IPS-18a (cell line): ENCODE measurements around the gene USP46.

Source experiments
- H3K27ac ChIP-seq: one replicate; pipeline ENCODE4 v1.5.1; 2013; ENCODE audit warnings: low read length
- H3K27me3 ChIP-seq: one replicate; pipeline ENCODE4 v1.6.1; 2013; ENCODE audit warnings: mild to moderate bottlenecking, low read length; ENCODE audit not compliant: control insufficient read depth, insufficient read depth
- H3K36me3 ChIP-seq: one replicate; pipeline ENCODE4 v1.6.1; 2013; ENCODE audit warnings: low read depth, low read length; ENCODE audit not compliant: control insufficient read depth
- H3K4me1 ChIP-seq: one replicate; pipeline ENCODE4 v1.6.1; 2013; ENCODE audit warnings: low read depth, low read length; ENCODE audit not compliant: control insufficient read depth
- H3K4me3 ChIP-seq: one replicate; pipeline ENCODE4 v1.5.1; 2013; ENCODE audit warnings: low read length
- H3K9ac ChIP-seq: one replicate; pipeline ENCODE4 v1.6.1; 2013; ENCODE audit warnings: mild to moderate bottlenecking, low read length, moderate library complexity
- H3K9me3 ChIP-seq: one replicate; pipeline ENCODE4 v1.6.1; 2013; ENCODE audit warnings: low read depth, low read length; ENCODE audit not compliant: control insufficient read depth

USP46 gene

DNA sequence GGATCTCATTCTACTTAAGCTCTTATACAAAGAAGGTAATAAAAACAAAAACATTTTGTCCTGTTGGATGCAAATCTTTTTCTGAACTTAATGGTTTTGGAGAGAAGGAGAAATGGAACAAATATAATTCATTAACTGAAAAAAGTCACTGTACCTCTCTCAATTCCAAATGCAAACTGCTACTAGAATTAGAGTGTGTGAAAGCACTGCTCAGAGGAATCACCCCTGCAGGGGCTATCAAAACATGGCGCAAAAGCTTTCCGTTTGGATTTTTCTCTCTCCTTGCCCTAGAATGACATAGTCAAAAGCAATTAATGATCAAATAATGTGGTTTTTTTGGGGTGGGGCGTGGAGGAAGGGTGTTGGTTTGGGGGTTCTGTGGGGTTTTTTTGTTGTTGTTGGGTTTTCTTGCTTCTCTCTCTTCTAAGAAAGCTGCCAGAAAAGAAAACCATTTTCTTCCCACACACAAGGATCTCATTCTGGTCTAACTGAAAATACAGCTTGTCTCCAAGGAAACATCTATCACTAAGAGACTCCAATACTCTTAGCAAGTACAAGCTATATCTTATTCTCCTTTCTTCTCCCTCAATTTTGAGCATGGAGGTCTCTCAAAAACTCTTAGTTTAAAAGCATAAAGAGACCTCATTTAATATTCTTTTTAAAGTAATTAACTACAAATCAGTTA lies 41.6 kb downstream of the USP46 start:
- H3K27ac ChIP-seq, result no peak overlapping the region
- H3K9me3 ChIP-seq, result no peaks in the 10 kb centered on the region
- H3K4me1 ChIP-seq, result peaks cover 14% of the 10 kb centered on the region
- no peak overlapping the region for H3K4me3 ChIP-seq
- H3K27me3 ChIP-seq, result no peaks in the 10 kb centered on the region
- H3K36me3 ChIP-seq, result no peaks in the 10 kb centered on the region
- H3K9ac ChIP-seq, result no peak overlapping the region

DNA sequence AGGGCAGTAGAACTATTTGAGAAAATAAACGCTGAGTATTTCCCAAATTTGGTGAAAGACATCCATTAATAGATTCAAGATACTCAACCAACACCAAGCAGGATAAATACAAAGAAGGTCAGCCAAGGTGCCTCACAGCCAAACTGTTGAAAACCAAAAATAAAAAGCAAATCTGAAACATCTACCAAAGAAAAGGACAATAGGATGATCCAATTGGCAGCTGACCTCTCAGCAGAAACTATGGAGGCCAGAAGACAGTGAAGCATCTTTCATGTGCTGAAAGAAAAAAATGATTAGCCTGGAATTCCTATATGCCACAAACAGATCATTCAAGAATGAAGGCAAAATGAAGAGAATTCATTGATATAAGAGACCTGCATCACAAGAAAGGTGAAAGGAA lies 44.9 kb downstream of the USP46 start:
- Histone ChIP-seq H3K4me3 (no peak overlapping the region), H3K9me3 (no peaks in the 10 kb centered on the region), H3K36me3 (peaks cover 11% of the 10 kb centered on the region), H3K9ac (no peak overlapping the region), H3K27ac (no peak overlapping the region), H3K27me3 (no peaks in the 10 kb centered on the region), H3K4me1 (peaks cover 7% of the 10 kb centered on the region)

DNA sequence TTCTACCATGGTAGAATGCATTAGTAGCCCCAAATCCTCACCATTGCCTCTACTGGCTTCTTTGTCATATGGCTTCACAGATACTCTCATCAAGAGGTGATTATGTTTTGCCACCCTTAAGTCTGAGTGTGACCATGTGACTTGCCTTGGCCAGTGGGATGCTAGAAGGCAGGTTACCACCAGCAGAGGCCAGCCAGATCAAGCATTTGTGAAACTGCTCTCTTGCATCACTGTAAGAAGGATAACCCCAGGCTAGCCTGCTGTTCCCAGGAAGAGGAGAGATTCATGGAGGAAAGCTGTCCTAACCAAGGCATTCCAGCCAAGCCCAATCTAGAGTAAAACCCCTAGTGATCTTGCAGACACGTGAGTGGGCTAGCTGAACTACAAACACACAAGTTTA lies 46.8 kb downstream of the USP46 start:
- no peak overlapping the region for H3K27ac ChIP-seq
- H3K9me3 ChIP-seq, result no peaks in the 10 kb centered on the region
- no peak overlapping the region for H3K9ac ChIP-seq
- H3K4me3 ChIP-seq, result no peak overlapping the region
- no peaks in the 10 kb centered on the region for H3K4me1 ChIP-seq
- H3K27me3 ChIP-seq, result no peaks in the 10 kb centered on the region
- H3K36me3 ChIP-seq, result peaks cover 20% of the 10 kb centered on the region

DNA sequence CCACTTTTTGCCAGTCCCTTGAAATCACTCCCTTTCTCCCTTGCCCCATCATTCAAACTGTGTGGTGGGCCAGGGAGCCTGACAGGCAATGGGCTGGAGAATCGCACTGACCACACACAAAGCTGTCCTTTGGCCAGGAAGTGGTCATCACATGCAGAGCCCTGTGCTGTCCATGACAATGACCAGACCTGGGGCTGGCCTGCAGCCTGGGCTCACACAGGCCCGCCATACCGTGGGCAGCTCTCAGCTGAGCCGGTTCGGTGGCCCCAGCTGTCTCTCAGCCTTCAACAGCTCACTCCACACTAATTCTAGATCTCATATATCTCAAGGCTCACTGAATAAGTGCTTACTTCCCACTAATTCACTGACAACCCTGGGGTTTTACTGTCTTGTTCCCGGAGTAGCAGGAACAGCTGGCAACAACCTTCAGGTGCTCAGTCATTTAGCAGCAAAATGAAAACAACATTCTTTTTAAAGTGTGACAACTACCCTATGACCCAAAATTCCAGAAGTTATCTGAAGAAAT lies 48.0 kb downstream of the USP46 start:
- no peak overlapping the region for H3K27ac ChIP-seq
- H3K4me1 ChIP-seq, result no peaks in the 10 kb centered on the region
- H3K27me3 ChIP-seq, result no peaks in the 10 kb centered on the region
- no peak overlapping the region for H3K9ac ChIP-seq
- no peak overlapping the region for H3K4me3 ChIP-seq
- no peaks in the 10 kb centered on the region for H3K9me3 ChIP-seq
- H3K36me3 ChIP-seq, result peaks cover 26% of the 10 kb centered on the region

DNA sequence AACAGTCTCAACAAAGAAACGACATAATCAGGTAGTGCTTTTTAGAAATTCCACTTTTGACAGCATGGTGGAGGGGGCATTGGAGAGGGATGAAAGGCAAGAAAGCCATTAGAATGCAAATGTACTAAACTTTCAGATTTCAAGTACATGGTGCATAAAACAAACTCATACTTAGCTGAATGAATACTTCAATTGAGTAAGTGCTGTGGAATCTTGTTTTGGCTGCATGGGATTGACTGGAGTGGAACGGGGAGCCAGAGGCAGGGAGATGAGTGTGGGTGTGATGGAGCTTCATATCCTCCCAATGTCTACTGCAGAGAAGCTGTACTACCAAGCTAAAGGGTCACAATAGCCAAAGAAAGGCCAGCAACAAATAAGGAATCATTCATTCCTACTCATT lies 52.4 kb downstream of the USP46 start:
- no peak overlapping the region for H3K4me3 ChIP-seq
- peaks cover 57% of the 10 kb centered on the region for H3K36me3 ChIP-seq
- H3K27me3 ChIP-seq, result no peaks in the 10 kb centered on the region
- H3K9ac ChIP-seq, result no peak overlapping the region
- H3K4me1 ChIP-seq, result no peaks in the 10 kb centered on the region
- H3K27ac ChIP-seq, result no peak overlapping the region
- H3K9me3 ChIP-seq, result no peaks in the 10 kb centered on the region

DNA sequence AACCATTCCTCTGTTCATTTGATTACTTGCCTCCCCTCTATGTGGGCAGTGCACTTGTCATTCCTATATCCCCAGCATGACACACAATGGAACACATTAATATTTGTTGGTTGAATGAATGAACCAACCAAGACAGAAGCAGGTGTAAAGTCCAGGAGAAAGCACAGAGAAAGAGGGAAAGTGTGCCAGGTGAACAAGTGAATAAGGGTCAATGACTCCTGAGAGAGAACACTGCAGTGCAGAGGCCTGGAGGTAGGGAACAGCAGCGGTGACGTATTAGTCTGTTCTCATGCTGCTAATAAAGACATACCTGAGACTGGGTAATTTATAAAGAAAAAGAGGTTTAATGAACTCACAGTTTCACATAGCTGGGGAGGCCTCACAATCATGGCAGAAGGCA lies 53.1 kb downstream of the USP46 start:
- no peaks in the 10 kb centered on the region for H3K4me1 ChIP-seq
- H3K27me3 ChIP-seq, result no peaks in the 10 kb centered on the region
- no peak overlapping the region for H3K4me3 ChIP-seq
- H3K9ac ChIP-seq, result no peak overlapping the region
- H3K9me3 ChIP-seq, result no peaks in the 10 kb centered on the region
- H3K36me3 ChIP-seq, result peaks cover 62% of the 10 kb centered on the region
- H3K27ac ChIP-seq, result no peak overlapping the region

DNA sequence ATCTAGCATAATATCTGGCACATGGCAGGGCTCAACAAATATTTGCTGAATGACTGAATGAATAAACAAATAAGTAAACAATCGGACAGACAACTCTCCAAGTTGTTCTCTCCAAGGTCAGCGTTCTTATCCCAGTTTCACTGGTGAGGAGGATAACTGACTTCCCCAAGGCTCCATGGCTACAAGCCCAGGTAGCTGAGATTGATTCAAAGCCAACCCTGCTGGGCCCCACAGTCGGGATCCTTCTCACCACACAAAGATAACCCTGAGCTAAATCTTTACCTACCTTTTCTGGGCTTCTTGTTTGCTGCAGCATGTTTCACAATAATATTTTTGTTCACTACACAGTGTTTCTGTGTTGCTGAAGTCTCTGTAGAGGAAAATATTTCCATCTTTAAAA lies 54.9 kb downstream of the USP46 start:
- no peak overlapping the region for H3K4me3 ChIP-seq
- no peaks in the 10 kb centered on the region for H3K4me1 ChIP-seq
- no peaks in the 10 kb centered on the region for H3K27me3 ChIP-seq
- H3K9me3 ChIP-seq, result no peaks in the 10 kb centered on the region
- no peak overlapping the region for H3K9ac ChIP-seq
- H3K36me3 ChIP-seq, result peaks cover 58% of the 10 kb centered on the region
- no peak overlapping the region for H3K27ac ChIP-seq

DNA sequence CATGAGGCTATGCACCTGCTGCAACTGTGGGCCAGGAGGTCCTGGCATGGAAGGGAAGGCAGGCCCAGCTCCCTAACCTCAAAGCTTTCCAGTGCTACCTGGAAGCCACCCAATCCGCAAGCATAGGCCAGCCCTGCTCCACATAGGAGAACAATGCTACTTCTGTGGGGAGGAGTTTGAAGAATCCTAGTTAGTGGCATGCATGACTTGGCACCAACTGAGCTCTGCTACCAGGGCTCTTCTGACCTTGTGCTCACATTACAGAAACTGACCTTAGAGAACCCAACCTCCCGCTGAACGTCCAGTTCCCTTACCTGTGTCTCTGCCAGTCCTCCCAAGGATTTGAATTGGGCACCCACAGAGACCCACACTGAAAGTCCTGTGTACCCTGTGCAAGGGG lies 58.8 kb downstream of the USP46 start:
- peaks cover 70% of the 10 kb centered on the region for H3K36me3 ChIP-seq
- H3K4me3 ChIP-seq, result no peak overlapping the region
- no peak overlapping the region for H3K27ac ChIP-seq
- H3K27me3 ChIP-seq, result no peaks in the 10 kb centered on the region
- H3K9me3 ChIP-seq, result no peaks in the 10 kb centered on the region
- no peaks in the 10 kb centered on the region for H3K4me1 ChIP-seq
- no peak overlapping the region for H3K9ac ChIP-seq

DNA sequence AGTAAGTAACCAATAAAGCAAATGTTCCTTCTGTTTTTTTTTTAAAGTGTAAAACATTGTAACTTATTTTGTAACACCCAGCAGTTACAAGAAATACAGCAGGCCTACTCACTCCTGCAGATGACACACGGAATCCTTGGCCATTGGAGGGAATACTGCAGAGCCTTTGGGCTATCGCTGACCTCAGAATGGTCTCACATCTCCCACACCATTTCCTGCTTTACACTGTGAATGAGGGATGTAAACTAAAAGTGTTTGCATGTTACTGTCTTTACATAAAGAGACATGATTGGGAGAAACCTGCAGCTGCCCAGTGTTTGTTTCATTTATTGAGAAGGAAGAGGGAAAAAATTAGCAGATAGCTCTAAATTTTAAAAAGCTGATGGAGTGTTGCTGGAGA lies 64.1 kb downstream of the USP46 start:
- Histone ChIP-seq H3K27ac (no peak overlapping the region), H3K4me3 (no peak overlapping the region), H3K36me3 (peaks cover 41% of the 10 kb centered on the region), H3K9ac (no peak overlapping the region), H3K4me1 (no peaks in the 10 kb centered on the region), H3K27me3 (no peaks in the 10 kb centered on the region), H3K9me3 (no peaks in the 10 kb centered on the region)

DNA sequence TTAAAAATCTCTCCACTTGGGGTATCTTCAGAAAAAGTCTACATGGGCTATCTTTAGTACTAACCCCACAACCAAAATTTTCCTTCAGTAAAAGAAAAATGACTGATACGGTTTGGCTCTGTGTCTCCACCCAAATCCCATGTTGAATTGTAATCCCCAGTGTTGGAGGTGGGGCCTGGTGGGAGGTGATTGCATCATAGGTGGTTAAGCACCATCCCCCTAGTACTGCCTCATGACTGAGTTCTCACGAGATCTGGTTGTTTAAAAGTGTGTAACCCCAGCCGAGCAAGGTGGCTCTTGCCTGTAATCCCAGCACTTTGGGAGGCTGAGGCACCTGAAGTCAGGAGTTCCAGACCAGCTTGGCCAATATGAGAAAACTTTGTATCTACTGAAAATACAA lies 66.8 kb downstream of the USP46 start:
- Histone ChIP-seq H3K27ac (no peak overlapping the region), H3K9ac (no peak overlapping the region), H3K4me1 (no peaks in the 10 kb centered on the region), H3K36me3 (peaks cover 28% of the 10 kb centered on the region), H3K9me3 (no peaks in the 10 kb centered on the region), H3K4me3 (no peak overlapping the region), H3K27me3 (no peaks in the 10 kb centered on the region)

DNA sequence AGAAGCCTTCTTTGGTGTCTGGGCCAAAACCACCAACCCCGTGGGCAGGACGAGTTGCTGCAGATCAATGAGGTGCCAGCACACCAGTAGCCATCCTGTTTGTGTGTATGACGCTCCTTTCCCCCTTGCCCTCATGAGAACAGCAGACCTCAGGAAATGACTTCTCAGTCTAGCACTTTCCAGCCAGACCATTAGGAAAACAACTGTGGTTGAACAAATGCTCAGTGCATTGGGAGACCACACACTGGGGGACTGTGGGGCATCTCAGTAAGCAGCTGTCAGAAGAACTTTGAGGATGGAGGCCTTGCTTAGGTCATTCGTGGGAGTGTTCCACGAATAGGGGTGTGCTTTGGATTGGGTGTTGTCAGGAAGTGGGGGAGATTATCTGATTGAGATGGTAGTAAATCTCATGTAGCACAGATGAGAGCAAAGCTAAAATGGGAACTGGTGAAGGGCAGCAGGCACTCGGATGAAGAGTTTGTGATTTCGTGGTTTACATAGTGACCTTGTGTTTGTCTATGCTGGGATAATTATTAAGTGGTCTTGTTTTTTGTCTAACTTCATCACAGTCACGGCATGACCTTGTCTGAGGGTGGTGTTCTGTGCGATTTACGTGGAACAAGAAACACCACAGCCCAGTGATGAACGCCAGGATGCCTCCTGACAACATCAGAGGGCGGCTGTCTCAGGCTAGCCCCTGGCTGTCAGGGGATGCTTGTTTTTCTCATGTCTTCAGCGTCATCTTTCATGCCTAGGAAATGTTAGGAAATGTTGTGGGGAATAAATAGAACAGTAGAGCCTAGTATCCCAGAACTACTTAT lies 70.1 kb downstream of the USP46 start:
- Histone ChIP-seq H3K9me3 (no peaks in the 10 kb centered on the region), H3K4me3 (no peak overlapping the region), H3K36me3 (no peaks in the 10 kb centered on the region), H3K27me3 (no peaks in the 10 kb centered on the region), H3K27ac (no peak overlapping the region), H3K9ac (no peak overlapping the region), H3K4me1 (no peaks in the 10 kb centered on the region)

DNA sequence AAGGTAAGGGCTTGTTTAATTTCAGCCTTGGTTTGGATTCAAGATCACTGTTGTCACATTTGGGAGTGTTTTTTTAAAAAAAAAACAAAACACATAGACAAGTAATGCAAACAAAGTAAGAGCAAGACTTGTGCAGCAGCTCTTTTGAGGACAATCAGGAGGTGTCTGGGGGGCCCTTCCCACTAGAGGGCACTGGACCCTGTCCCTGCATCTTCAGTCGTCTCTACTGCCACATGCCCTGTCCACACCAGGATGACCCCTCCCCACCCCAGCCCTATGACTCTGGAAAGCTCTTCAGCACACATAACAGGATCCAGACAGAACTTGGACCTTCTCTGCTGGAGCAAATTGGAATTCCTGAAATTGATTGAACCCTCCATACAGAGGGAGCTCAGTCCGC lies 71.0 kb downstream of the USP46 start:
- Histone ChIP-seq H3K4me3 (no peak overlapping the region), H3K27me3 (no peaks in the 10 kb centered on the region), H3K4me1 (no peaks in the 10 kb centered on the region), H3K9me3 (no peaks in the 10 kb centered on the region), H3K36me3 (no peaks in the 10 kb centered on the region), H3K9ac (no peak overlapping the region), H3K27ac (no peak overlapping the region)
